Suppressor macrophage (primary cell): Measurements from ENCODE around the gene ELOVL7.
A peak's percentile ranks its signal among the peaks of the same experiment; 100 is the strongest.
"Not testable (repeated sequence)": the region's sequence is repeated elsewhere in the genome, so short reads cannot be mapped to it uniquely, and the experiment has no call there.

Experiments used
- DNase-seq, 4 experiments: peaks; one replicate each; pipeline ENCODE4 v3.0.0-alpha.2; 2020 to 2022
- total RNA-seq, 17 experiments: gene quantifications; one replicate each; lab custom pipeline; 2026; ENCODE audit warnings: mixed read lengths in 6 of 17, inconsistent platforms in 3 of 17; lab: John Stamatoyannopoulos, UW

The ELOVL7 gene
- 0.72 to 188 (median 4.1) reads per million in 17 experiments for total RNA-seq

DNA sequence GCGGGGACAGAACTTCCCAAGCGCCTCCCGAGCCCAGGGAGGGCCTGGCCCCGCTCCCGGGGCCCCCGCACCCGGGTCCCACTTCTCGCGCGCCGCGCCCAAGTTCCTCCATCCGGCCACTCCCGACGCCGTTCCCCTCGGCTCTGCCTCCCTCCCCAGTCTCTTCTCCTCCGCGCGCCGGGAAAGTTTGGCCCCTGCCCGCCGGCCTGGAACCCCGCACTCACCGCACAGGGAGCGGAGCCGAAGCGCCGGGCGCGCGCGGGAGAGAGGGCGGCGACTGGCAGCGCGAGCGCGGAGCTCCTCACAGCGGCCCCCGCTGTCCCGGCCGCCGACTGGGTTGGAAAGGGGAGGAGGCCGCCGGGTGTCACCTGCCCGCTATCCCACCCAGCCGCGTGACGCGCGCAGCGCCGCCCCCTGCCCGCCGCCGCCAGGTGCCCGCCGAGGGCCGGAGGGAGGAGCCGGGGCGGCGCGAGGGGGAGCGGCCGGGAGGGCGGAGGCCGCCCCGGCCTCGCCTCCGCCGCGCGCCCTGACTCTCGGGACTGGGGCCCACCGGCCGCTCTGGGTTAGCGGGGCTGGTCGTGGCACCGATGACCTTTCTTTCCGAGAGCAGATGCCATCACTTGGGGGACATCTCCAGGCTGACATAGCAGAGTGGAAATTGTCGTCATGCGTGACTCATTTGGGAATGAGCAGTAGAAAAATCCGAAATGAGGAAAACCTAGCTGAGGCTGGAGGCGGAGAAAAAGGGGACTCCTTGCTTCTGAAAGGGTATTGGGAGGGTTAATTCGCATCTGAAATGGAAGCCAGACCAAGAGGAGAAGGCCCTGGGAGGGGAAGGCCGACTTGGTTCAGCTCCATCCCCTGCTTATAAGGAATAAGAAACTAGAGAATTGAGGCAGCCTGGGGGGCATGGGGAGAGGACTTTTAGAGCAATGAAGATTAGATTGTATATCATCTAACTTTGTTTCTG, at the start of gene ELOVL7:
ELOVL7 (minus strand) TSS at position 334 of the 970 bp plus-strand sequence. CDS start 56,872 bp downstream, outside the sequence.
- DNase-seq, result peak; percentile 40 to 72 (median 52)

DNA sequence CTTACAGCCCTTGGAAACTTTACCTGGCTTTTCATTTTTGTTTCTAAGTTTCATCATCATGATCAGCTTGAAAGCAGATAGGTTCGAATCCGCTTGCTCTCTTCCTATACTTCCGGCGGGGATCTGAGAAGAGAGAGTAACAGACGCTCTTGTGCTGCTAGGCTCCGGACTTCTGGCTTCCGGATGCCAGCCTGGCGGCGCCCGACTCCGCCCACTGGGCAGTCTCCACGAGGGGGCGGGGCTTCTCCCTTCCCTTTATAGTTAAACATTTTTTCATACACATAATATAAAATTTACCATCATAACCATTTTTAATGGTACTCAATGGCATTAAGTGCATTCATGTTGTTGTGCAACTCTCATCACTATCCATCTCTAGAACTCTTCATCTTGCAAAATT, 49.5 kb upstream of the ELOVL7 start:
- no peak for DNase-seq

DNA sequence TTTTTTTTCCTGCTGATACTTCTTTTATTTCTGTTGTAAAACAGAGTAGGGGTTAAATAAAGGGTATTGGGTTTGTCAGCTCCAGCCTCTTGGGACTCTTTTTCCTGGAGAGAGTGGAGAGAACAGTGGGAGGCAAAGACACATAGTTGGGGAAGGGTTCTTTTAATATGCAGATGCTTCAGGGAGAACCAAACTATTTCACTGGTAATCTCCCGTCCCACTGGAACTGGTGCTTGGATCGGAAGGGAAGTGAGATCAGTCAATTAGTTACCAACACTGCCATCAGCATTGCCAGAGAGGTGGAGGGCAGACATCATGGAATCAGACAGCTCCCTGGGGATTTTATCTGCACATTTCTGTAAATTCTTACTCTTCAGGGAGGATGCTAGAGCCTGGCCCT, 47.6 kb upstream of the ELOVL7 start:
- DNase-seq, result no peak

DNA sequence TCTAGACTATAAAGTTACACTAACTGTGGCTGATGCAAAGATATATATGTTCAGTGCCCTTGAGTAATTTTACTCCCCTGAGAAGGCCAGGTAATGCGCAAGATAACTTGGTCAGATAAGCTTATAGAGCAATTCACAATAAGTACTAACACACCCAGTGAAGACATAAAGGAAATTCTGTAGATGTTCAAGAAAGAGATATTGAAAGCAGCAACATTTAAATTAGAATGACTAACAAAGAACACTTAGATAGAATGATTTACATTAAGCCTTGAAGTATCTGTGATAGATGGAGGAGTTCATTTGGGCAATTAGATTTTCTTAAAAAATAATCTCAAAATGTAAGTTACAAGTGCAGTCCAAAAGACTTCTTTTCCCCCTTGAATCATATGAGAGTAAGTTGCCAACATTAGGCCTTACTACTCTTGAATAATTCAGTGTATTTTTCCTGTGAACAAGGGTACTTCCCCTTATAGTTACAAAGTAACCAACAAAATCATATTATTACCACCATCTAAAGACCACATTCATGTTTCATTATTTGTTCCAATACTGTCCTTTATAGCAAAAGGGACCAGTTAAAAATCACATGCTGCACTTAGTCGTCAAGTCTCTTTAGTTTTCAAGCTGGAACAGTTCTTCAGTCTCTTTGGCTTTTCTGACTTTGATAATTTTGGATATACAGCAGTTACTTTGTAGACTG, 44.4 kb upstream of the ELOVL7 start:
- DNase-seq, result no peak

DNA sequence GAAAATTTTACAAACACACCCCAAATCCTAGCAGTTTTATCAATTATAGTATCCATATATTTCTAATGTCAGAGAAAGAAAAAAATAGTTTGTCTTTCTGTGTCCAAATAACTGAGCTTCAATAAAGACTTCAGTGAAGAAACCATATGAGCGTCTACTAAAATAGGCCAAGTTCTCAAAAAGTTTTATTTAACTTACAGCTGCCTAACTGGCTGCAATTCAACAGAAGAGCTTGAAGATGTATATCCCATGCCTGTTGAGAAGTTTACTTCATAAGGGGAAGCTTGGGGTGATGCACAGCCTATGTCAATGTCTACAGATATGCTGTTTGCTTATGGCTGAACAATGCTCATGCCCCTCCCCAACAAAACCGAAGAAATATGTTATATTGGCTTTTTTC, 43.7 kb upstream of the ELOVL7 start:
- no peak for DNase-seq

DNA sequence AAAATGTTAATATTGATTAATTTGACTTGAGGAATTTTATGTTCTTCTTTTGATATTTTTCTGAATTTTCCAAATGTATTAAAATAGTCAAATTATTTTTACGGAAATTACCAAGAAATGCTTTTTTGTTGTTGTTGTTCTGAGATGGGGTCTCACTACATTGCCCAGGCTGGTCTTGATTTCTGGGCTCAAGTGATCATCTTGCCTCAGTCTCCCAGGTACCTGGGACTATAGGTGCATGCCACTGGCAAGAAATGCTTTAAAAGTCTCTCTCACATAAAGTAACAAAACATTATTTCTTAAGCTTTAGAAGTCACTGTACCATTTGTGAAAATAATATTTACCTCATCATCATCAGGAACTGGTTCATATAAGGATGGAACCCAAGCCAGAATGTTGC, 43.0 kb upstream of the ELOVL7 start:
- no peak for DNase-seq

DNA sequence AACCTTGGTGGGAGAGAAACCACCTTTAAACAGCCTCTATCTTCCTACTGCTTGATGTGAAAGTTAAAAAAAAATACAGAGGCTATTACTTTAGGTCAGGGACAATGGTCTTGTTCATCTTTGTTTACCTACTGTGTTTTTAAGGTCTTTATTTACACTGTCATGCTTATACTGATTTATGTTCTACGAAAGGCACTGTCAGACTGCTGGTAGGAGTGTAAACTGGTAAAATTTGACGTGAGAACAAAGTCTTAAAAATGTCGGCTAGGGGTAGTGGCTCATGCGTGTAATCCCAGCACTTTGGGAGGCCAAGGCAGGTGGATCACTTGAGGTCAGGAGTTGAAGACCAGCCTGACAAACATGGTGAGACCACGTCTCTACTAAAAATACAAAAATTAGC, 42.1 kb upstream of the ELOVL7 start:
- no peak for DNase-seq

DNA sequence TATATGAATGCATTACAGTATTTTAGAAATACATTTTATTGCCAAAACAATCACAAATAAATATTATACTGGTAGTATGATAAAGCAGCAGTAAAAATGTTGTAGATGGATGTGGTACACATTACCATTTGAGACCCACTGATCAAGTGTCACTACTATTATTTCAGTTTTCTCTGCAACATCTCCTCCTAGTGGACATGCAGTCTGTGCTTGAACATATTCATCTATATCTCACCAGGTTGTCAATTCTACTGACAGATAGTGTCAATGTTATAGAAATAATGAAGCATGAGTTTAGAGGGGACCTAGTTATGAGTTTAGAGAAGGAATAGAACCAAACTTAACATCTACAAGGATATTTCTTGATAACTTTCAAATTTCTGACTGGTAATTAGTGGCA, 39.2 kb upstream of the ELOVL7 start:
- DNase-seq, result peak in 3 of 4 experiments; percentile 4 to 29 (median 7)

DNA sequence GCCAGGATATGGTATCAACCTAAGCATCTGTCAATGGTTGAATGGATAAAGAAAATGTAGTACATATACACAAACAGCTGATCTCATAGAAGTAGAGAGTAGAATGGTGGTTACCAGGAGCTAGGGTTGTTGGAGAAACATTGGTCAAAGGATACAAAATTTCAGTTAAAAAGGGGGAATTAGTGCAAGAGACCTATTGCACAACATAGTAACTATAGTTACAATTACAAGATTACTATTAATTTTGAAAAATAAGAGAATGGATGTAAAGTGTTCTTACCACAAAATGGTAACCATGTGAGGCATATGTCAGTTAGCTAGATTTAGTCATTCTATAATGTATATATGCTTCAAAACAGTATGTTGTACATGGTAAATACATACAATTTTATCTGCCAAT, 28.8 kb upstream of the ELOVL7 start:
- DNase-seq, result no peak

DNA sequence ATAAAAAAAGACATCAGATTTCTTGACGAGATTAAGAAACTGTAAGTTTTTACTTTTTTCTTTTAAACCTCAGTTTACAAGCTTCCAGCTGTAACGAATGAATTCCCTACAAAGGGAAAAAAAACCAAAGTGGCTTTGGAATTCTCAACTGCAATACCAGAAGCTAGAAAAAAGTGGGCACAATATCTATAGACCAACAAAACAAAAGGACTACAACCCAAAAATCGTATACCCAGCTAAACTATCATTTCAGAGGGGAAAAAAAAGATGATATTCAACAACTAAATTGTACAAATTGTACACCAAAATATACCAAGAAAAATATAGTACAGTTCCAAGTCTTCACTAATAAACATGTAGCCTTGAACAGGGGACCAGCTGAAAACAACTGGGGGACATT, 26.8 kb upstream of the ELOVL7 start:
- no peak for DNase-seq

DNA sequence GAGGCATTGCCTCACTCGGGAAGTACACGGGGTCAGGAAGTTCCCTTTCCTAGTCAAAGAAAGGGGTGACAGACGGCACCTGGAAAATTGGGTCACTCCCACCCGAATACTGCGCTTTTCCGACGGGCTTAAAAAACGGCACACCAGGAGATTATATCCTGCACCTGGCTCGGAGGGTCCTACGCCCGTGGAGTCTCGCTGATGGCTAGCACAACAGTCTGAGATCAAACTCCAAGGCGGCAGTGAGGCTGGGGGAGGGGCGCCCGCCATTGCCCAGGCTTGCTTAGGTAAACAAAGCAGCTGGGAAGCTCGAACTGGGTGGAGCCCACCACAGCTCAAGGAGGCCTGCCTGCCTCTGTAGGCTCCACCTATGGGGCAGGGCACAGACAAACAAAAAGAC, 16.5 kb upstream of the ELOVL7 start:
- not testable (repeated sequence) for DNase-seq

DNA sequence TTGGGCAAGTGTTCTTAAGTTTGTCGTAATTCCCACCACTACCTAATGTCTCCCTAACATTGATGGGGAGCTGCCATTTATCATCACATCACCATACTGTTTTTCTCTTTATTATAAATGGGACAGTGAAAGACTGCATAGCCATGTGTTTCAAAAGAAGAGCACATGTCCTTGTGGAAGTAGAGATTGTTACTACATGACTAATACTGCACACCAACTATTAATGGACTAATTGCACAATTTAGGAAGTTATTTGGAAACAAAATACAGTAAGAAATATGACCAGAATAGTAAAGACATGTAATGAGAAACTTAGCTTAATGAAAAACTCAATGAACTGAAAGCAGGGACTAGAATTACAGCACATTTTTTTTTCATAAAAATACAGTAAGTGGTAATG, 12.0 kb upstream of the ELOVL7 start:
- peak; percentile 9 to 77 (median 38) for DNase-seq

DNA sequence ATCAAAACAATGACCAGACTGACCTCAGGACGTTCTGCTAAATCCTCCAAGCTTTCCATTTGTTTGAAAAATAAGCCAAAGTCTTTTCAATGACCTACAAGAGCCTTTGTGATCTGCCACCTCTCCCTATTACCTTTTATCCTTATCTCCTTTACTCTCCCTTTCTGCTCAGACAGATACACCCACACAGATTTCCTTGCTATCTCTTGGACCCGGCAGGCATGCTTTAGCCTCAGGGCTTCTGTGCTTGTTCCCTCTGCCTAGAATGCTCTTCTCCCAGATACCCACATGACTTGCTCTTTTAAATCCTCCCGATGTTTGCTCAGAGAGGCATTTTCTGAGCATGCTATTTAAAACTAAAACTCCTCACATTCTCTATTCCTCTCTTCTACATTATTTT, 8.9 kb upstream of the ELOVL7 start:
- no peak for DNase-seq

DNA sequence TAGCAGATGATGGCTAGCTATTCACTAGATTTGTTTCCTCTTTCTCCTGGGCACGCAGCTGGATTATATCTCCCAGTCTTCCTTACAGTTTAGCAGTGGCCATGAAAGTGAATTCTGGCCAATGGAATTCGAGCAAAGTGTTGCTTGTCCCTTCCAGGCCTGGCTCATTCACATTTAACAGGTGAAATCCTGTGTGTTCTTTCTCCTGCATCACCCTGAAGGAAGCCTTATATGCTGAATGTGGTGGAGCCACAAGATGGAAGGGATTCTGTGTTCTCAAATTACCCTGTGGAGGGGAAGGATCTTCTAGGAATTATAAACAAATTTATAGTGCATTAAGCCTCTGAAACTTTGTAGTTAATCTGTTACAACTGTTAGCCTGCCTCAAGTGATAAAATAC, 8.2 kb upstream of the ELOVL7 start:
- DNase-seq, result no peak

DNA sequence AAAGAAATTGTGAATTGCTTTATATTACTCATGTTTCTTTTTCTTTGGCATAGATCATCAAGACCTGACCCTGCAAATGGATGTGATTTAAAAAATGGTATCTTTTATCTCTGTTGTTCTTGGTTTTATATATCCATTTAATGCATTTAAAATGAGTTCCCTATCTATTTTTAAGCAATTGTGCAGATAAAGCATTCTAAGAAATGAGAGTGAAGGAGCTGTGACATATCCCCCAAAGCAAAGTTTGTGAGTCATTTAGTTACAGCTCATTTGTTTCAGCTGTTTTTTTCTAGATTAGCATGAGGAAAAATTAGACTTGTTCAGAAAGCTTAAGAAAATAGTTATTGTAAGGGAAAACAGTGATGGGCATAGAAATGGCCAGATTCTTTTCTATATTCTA, 7.6 kb upstream of the ELOVL7 start:
- no peak for DNase-seq

DNA sequence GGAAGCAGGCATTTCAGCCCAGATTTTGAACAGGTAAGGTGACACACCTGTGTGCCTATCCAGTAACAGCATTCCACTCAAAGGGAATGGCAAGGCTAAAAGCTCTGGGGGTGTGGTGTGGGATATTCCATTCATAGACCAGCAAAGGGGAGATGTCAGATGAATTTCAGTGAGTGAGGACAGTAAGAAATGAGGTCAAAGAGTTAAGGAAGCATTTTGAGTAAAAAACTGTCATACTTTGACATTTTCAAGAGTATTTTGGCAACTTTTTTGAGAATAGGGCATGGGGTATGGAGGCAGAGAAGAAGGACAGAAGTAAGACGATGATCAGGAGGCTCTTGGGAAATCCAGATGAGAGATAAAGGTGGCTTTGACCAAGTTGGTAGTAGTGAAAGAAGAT, 2.2 kb upstream of the ELOVL7 start:
- DNase-seq, result no peak

DNA sequence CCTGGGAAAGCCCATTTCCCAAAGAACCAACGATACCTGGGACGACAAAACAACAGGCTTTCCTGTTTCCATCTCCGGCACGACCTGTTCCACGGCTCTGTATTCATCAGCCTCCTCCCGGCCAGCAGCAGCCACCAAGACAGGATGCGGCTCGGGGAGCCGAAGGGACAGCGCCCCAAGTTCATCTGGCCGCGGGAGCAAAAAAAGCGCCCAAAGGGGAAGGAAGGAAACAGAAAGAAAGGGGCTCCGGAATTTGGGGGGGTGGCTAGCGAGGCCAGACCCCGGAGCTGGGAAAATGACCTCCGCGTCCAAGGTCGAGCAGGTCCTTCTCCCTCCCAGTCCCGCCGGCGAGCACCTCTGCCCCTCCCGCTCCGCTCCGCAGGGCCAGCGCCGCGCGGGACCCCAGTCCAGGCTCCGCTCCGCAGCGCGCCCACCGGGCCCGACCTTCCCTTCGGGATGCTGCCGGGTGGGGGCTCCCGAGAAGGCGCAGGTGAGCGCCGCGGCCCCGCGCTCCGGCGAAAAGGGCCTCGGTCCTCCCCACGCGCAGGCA, 608 bp downstream of the ELOVL7 start:
- peak; percentile 4 to 36 (median 14) for DNase-seq

DNA sequence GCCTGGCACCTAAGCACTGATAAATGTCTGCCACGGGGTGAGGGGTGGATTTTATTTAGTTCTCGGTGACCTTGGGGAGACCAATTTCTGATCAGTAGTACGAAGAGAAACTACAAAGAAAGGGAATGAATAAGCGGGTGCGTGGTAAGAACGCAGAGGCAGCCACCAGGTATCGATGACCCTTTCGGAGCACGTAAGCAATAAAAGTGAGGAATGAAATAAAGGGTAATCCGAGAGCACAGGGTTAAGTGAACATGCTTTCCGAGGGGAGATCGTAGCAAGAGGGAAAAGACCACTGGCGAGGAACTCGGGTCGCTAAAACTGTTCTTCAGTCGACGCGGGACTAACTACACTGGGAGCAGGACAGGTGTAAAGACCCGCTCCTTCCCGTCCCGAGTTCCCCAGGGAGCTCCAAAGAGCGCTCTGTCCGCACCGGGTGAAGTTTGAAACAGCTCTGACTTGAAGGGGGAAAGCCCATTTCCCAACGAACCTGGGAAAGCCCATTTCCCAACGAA, 1.1 kb downstream of the ELOVL7 start:
- peak in 1 of 4 experiments; percentile 6 for DNase-seq

DNA sequence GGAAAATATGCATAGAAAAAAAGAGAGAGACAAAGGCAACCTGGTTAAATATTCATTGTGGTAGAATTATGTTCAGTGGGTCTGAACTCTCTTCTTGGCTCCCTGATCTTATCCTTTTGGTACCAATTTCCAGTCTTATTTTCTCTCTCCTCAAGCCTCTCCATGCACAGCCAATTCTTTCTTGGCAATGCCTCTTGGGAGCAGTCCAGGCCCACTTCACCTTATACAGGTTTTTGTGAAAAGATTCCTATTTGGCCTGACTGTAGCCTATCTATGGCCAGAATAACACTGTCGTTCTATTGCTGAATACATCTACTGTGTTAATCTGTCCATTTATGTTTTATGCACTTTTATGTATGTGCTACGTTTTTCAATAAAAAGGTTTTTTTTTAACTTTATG, 2.7 kb downstream of the ELOVL7 start:
- DNase-seq, result no peak

DNA sequence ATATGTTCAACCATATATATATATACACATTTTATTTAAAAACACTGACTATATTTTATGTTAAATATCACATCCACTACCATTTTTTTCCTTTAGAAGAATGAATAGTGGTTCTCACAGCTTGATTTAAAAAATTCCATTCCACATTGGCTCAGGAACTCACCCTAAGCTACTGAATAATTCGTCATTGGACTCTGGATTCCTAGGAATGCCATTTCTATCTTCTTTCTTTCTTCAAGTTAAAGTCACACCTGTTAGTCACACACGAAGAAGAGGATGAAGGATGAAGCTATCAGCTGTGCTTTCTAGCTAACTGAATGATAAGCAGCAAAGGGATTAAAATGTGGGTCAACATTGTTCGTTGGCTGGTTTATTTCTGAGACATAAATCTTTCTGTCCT, 7.9 kb downstream of the ELOVL7 start:
- DNase-seq, result no peak

DNA sequence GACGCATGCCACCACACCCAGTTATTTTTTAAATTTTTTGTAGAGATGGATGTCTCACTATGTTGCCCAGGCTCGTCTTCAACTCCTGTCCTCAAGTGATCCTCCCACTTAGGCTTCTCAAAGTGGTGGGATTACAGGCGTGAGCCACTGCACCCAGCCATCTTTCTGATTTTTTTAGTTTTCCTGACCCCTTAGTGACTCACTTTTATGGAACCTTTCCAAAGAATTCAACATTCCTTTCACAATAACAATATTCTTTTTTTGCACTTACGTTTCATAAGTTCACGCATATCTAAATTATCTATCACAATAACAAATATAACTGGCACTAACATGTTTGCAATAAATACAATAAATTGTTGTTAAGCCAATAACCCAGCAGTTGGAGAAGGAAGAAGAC, 8.5 kb downstream of the ELOVL7 start:
- DNase-seq, result no peak

DNA sequence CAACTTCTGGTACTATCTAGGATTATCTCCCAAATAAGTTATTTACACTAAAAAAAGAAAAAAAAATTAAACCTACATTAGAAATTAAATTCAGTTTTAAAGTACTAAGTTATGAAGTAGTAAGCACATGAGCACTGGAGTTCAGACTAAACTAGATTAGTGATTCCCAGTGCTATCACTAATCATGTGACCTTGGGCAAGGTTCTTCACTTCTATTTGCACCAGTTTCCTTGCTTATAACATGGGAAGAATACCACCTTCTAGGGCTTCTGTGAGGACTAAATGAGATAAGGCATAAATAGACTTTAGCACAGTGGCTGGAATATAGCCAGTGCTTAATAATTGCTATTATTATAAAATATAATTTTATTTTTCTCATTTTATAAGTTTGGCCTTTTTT, 10.5 kb downstream of the ELOVL7 start:
- DNase-seq, result no peak

DNA sequence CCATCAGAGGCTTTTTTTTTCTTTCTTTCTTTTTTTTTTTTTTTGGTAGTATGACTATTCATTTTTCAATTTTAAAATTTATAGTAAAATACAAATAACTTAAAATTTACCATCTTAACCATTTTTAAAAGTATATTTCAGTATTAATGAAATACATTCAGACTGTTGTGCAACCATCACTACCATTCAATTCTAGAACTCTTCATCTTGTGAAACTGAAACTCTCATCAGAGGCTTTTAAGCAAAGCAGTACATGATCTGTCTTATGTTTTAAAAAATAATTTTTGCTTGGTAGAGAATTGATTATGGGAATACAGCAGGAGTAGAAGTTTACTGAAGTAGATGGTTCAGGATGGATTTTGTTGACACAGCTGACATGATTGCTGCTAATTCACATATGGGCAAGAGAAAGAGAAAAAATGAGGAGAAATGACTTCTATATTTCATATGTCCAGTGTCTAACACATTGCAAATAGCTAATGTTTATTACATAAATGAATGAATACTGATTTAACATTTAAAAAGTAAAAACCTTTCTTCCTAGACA, 13.4 kb downstream of the ELOVL7 start:
- no peak for DNase-seq
